PC-9 (cell line): ENCODE data around the gene MAFB. TPM values are rescaled to one million over a fixed set of nuclear protein-coding genes. Genes with fewer than 3 reads are reported as not detected.

Experiments
- BruUV-seq: library from RNA; stranded (reverse); fragments of 400-500 nt; replicated peaks from 2 replicates; lab custom pipeline; 2021; lab: Mats Ljungman, UMichigan
- CTCF ChIA-PET: fragments of 300-600 bp; sonication (Branson Sonifier 250); formaldehyde crosslinking; loops from one replicate; lab custom pipeline; 2022; ENCODE audit warnings: antibody characterized with exemption; lab: Charles Lee
- POLR2A ChIA-PET: fragments of 300-600 bp; sonication (Branson Sonifier 250); formaldehyde crosslinking; loops from one replicate; lab custom pipeline; 2022; ENCODE audit warnings: antibody characterized with exemption; ENCODE audit not compliant: unreplicated experiment; lab: Charles Lee
- DNase-seq, 2 experiments: peaks; one replicate each; pipeline versions ENCODE4 v3.0.0 to v3.0.0-alpha.2; 2015 to 2022; ENCODE audit warnings: mixed read lengths in 1 of 2
- H2AFZ ChIP-seq: fragments of 200-600 bp; sonication (generic); 2 replicates; pipeline ENCODE4 v1.8.1; 2017; ENCODE audit warnings: antibody characterized with exemption
- H3F3A ChIP-seq: fragments of 200-600 bp; sonication (generic); 2 replicates; pipeline ENCODE4 v1.8.1; 2017; ENCODE audit warnings: antibody characterized with exemption, mild to moderate bottlenecking, low read depth; ENCODE audit not compliant: insufficient read depth
- H3K27ac ChIP-seq: fragments of 200-600 bp; sonication (generic); 2 replicates; pipeline ENCODE4 v1.6.1; 2016; ENCODE audit warnings: mixed run types
- H3K27me3 ChIP-seq: fragments of 200-600 bp; sonication (generic); 2 replicates; pipeline ENCODE4 v1.6.1; 2016; ENCODE audit warnings: low read depth, mixed run types; ENCODE audit not compliant: insufficient read depth
- H3K36me3 ChIP-seq: fragments of 200-600 bp; sonication (generic); 2 replicates; pipeline ENCODE4 v1.6.1; 2016; ENCODE audit warnings: low read depth, mixed run types
- H3K4me1 ChIP-seq: fragments of 200-600 bp; sonication (generic); replicated peaks from 2 replicates; pipeline ENCODE4 v1.6.1; 2016; ENCODE audit warnings: mixed run types; ENCODE audit not compliant: insufficient read depth
- H3K4me2 ChIP-seq: fragments of 200-600 bp; sonication (generic); 2 replicates; pipeline ENCODE4 v1.6.1; 2017; ENCODE audit warnings: mixed run types
- H3K4me3 ChIP-seq: fragments of 200-600 bp; sonication (generic); 2 replicates; pipeline ENCODE4 v1.6.1; 2016; ENCODE audit warnings: mixed run types
- H3K79me2 ChIP-seq: fragments of 200-600 bp; sonication (generic); 2 replicates; pipeline ENCODE4 v1.6.1; 2017; ENCODE audit warnings: low read depth, mixed run types
- H3K9me2 ChIP-seq: fragments of 200-600 bp; sonication (generic); 2 replicates; pipeline ENCODE4 v1.8.1; 2017; ENCODE audit warnings: mild to moderate bottlenecking; ENCODE audit not compliant: insufficient read depth
- H3K9me3 ChIP-seq: fragments of 200-600 bp; sonication (generic); 2 replicates; pipeline ENCODE4 v1.8.1; 2016; ENCODE audit warnings: low read depth; ENCODE audit not compliant: insufficient read depth
- H4K20me1 ChIP-seq: fragments of 200-600 bp; sonication (generic); 2 replicates; pipeline ENCODE4 v1.8.1; 2017; ENCODE audit not compliant: insufficient read depth
- EZH2 ChIP-seq: fragments of 200-600 bp; sonication (generic); IDR thresholded peaks from 2 replicates; pipeline ENCODE4 v1.8.0; 2017; ENCODE audit warnings: antibody characterized with exemption, low read depth
- intact Hi-C: fragments of 100-400 bp; cut with micrococcal nuclease; formaldehyde crosslinking; loops from one replicate; pipeline ENCODE4 v1.10.0; 2022; ENCODE audit not compliant: unreplicated experiment
- total RNA-seq: library from RNA; stranded (reverse); gene quantifications from 2 replicates; pipeline ENCODE4 v1.2.3, GENCODE V29; 2021
- TF ChIP-seq, protein P1 (sequence below): fragments of 200-600 bp; sonication (generic); conservative IDR thresholded peaks from 2 replicates; pipeline ENCODE4 v1.6.1; 2017; ENCODE audit warnings: mixed run types, antibody characterized with exemption, mild to moderate bottlenecking, moderate library complexity

The MAFB gene
- total RNA-seq, 1 experiment from 2014 or later, result not detected

DNA sequence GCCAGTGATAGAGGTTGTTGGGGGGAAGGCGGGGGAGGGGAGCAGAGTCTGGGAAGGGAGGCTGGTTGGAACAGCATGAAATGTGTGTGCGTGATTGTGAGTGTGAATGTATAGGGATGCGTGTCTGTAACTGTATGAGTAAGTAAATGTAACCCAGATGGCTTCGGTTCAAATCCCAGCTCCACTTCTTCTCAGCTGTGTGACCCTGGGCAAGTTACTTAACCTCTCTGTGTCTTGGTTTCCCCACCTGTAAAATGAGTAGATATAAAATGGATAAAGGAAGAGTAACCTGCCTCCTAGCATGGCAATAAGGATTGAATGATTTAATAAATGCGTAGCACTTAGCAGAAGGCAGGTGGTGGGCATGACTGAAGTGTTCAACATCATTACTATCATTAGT is 24.1 kb downstream of the MAFB start:
- Histone ChIP-seq H3K9me3 (no peaks in the 10 kb centered on the region), H3K4me1 (no peaks in the 10 kb centered on the region), H3K27me3 (peaks cover 10% of the 10 kb centered on the region; the same call in 1 of the 2 replicates), H3F3A (no peaks in the 10 kb centered on the region), H3K4me2 (peak overlapping the region; percentile 15; the same call in 1 of the 2 replicates), H3K9me2 (no peaks in the 10 kb centered on the region), H3K4me3 (no peak overlapping the region), H3K36me3 (no peaks in the 10 kb centered on the region), H4K20me1 (no peaks in the 10 kb centered on the region; the same call in 1 of the 2 replicates), H3K27ac (no peak overlapping the region), H3K79me2 (no peaks in the 10 kb centered on the region), H2AFZ (no peak overlapping the region)
- intact Hi-C loops, result no loop called here
- ChIA-PET POLR2A (no interaction called here), CTCF (no interaction called here)
- TF ChIP-seq, protein P1, sequence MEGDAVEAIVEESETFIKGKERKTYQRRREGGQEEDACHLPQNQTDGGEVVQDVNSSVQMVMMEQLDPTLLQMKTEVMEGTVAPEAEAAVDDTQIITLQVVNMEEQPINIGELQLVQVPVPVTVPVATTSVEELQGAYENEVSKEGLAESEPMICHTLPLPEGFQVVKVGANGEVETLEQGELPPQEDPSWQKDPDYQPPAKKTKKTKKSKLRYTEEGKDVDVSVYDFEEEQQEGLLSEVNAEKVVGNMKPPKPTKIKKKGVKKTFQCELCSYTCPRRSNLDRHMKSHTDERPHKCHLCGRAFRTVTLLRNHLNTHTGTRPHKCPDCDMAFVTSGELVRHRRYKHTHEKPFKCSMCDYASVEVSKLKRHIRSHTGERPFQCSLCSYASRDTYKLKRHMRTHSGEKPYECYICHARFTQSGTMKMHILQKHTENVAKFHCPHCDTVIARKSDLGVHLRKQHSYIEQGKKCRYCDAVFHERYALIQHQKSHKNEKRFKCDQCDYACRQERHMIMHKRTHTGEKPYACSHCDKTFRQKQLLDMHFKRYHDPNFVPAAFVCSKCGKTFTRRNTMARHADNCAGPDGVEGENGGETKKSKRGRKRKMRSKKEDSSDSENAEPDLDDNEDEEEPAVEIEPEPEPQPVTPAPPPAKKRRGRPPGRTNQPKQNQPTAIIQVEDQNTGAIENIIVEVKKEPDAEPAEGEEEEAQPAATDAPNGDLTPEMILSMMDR, result no peak
- TF ChIP-seq EZH2, result no peak
- BruUV-seq, result no TSS peak
- DNase-seq, result no peak

DNA sequence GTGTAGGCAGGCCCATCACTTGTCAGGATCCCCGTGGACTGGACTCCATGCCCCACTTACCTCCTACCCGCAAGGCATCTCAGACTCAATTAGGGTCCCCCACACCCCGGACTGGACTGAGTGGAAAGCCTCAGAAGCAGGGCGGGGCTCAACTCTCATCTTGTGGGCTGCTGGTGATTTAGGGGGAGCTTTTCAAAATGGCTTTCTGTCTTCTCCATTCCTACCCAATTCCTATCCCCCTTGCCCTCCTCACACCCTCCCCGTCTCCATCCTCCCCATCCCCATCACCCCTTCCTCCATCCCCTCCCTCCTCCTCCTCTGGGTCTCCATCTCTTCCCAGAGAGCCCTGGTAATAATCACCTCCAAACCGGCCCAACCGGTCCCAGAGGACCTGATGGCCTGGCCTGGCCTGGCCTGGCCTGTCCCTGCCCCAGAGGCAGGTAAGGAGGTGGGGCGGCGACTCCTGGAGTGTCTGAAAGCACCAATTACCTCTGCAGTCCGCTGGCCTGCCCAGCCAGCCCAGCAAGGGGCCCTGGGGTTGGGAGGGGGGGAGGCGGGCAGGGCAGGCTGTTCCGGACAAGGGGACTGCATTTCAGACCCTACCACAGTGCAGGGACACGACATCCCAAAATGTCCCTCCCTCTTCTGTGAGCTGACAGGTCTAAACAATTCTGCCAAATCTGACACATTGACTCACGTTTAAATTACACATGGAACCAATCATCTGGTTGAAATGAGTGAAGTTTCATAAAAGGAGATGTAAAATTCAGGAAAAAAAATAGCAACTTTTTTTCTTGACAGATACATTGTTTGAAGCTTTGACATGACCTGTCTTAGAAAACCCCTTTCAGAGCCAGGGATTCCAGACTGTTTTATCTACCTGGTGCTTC is 24.8 kb downstream of the MAFB start:
- TF ChIP-seq, protein P1, result no peak
- no peak for TF ChIP-seq EZH2
- no peaks in the 10 kb centered on the region for H3K79me2 ChIP-seq
- H3F3A ChIP-seq, result no peaks in the 10 kb centered on the region
- no peak overlapping the region for H3K4me3 ChIP-seq
- no peaks in the 10 kb centered on the region for H3K4me1 ChIP-seq
- intact Hi-C loops, result no loop called here
- H3K4me2 ChIP-seq, result peak overlapping the region; percentile 15; the same call in 1 of the 2 replicates
- H3K9me2 ChIP-seq, result no peaks in the 10 kb centered on the region
- DNase-seq, result peak; percentile 11 to 54
- H2AFZ ChIP-seq, result no peak overlapping the region
- H3K27me3 ChIP-seq, result peaks cover 16% of the 10 kb centered on the region; the same call in 1 of the 2 replicates
- H3K36me3 ChIP-seq, result no peaks in the 10 kb centered on the region
- H3K27ac ChIP-seq, result no peak overlapping the region
- BruUV-seq, result no TSS peak
- no peaks in the 10 kb centered on the region; the same call in 1 of the 2 replicates for H4K20me1 ChIP-seq
- CTCF ChIA-PET, result no interaction called here
- POLR2A ChIA-PET, result no interaction called here
- H3K9me3 ChIP-seq, result no peaks in the 10 kb centered on the region

DNA sequence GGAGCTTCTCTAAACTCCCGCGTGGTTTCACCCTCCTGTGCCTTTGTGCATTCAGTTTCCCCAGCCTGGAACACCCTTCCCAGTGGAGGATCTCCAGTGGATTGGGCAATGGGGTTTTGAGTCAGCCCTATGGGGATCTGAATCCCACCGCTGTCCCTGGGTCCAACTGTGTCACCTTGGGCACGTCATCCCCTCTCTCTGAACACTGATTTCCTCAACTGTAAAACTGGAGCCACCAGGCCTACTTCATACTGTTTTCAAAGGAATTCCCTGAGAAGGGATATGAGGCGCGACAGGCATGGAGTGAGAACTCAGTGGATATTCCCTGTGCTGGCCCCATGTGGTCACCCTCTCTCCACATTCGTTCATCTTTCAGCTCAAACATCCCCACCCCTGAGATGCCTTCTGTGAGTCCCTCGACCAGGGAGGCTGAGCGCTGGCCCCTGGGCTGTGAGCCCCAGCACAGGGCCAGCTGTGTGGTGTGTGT is 25.7 kb downstream of the MAFB start:
- H4K20me1 ChIP-seq, result no peaks in the 10 kb centered on the region; the same call in 1 of the 2 replicates
- CTCF ChIA-PET, result no interaction called here
- H3K4me3 ChIP-seq, result no peak overlapping the region
- no peaks in the 10 kb centered on the region for H3K9me2 ChIP-seq
- H3K4me1 ChIP-seq, result no peaks in the 10 kb centered on the region
- H3K79me2 ChIP-seq, result no peaks in the 10 kb centered on the region
- no peak for DNase-seq
- BruUV-seq, result no TSS peak
- H3F3A ChIP-seq, result no peaks in the 10 kb centered on the region
- no peaks in the 10 kb centered on the region for H3K9me3 ChIP-seq
- H3K27ac ChIP-seq, result no peak overlapping the region
- TF ChIP-seq EZH2, result no peak
- TF ChIP-seq, protein P1, result no peak
- POLR2A ChIA-PET, result no interaction called here
- intact Hi-C loops, result no loop called here
- peaks cover 22% of the 10 kb centered on the region; the same call in 1 of the 2 replicates for H3K27me3 ChIP-seq
- no peak overlapping the region for H2AFZ ChIP-seq
- no peak overlapping the region for H3K4me2 ChIP-seq
- H3K36me3 ChIP-seq, result no peaks in the 10 kb centered on the region
